HPDE6-E6E7 (cell line): ENCODE data around the gene TAS1R3.
A peak's percentile ranks its signal among the peaks of the same experiment; 100 is the strongest.

Experiments
- DNase-seq: peaks from one replicate; pipeline ENCODE4 v3.0.0; 2011; ENCODE audit warnings: missing footprints; ENCODE audit errors: extremely low spot score

TAS1R3 gene

DNA sequence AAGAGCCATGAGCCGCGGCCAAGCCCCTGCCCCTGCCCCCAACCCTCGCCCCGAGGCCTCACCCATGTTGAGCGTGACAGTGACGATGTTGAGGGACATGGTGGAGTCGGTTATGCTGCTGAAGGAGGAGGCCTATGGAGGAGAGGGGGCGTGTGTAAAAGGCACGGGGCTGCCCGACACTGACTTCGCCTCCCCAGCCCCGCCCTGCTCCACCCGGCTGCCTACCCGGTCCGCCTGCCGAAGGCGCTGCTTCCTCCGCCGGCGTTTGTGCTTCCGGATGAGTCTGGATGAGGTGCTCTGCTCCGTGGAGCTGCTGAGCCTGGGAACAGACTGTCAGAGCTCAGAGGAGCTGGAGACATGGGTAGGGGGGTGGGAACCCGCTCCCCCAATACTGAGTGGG, 9.1 kb downstream of the TAS1R3 start:
- no peak for DNase-seq

DNA sequence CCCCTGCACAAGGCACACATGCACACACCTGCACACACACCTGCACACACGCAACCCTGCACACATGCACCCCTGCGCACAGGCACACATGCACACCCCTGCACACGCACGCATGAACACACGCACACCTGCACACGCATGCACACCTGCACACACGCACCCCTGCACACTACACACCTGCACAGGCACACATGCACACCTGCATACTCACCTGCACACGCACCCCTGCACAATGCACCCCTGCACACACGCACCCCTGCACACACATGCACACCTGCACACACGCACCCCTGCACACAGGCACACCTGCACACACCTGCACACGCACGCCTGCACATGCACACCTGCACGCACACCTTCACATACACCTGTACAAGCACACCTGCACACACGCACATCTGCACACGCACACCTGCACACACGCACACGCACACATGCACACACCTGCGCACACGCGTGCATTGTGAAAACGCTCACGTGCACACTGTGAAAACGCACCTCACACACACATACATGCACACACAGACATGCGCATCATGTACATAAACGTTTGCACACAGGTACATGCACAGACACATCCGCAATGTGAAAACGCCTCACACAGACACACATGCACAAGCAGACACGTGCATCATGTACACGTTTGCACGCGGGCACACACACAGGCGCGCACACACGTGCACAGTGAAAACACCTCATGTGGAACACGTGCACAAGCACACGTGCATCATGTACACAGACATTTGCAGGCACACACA, 9.9 kb downstream of the TAS1R3 start:
- no peak for DNase-seq

DNA sequence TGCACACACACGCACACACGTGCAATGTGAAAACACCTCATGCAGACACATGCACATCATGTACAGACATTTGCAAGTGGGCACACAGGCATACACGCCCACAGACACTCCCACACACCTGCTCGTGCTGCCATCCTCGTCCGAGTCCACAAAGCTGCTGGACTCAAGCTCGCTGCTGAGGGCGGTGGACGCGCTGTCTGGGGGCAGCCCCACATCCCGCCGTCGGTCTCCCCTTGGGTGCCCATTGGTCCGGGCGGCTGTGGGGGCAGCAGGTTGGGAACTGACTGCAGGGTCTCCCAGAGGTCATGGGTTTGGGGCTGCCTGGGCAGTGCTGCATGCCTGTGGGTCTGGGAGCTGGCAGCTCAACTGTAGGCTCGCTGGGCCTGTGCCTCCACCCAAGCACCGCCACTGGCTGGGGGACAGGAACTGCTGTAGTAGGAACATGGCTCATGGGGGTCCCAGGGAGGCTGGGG, 10.5 kb downstream of the TAS1R3 start:
- no peak for DNase-seq

DNA sequence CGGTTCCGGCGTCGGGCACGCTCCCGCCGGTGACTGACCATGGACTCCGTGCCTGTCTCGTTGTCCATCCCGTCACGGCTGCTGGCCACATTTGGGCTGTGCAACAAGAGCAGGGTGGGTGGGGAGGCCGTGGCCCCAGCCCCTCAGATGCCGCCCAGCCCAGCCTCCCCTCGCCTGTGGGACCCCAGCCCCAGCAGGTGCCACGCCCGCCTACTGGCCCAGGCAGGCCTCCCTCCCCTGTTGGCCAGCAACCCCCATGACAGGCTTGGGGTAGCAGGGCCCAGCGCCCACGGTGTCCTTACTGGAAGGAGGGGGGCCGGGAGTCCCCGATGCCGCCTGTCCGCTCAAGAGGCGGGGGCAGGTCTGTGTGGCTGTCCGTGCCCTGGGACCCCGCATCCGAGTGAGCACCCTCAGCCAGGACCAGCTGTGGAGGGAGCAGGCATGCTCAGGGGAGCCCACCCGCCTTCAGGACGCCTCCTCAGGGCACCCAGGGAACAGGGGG, 11.0 kb downstream of the TAS1R3 start:
- DNase-seq: no peak

DNA sequence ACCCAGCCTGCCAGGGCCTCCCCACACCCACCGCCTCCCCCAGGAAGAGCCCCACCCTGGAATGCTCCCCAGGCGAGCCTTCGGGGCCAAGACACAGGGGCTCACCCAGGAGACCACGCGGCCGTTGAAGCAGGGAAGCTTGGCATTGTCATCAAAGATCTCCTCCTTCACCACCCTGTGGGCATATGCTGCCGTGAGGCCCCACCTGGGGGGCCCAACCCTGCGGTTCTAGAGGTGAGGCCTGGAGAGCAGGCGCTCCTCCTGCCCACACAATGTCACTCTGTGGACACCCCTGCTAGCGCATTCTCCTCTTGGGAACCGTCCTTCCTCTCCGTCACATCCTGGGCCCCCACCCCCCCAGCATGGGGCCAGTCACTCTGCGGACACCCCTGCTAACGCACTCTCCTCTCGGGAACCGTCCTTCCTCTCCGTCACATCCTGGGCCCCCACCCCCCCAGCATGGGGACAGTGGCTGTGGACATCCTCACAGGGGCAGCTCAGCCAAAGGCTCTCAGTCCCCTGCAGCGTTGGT, 11.6 kb downstream of the TAS1R3 start:
- DNase-seq: no peak

DNA sequence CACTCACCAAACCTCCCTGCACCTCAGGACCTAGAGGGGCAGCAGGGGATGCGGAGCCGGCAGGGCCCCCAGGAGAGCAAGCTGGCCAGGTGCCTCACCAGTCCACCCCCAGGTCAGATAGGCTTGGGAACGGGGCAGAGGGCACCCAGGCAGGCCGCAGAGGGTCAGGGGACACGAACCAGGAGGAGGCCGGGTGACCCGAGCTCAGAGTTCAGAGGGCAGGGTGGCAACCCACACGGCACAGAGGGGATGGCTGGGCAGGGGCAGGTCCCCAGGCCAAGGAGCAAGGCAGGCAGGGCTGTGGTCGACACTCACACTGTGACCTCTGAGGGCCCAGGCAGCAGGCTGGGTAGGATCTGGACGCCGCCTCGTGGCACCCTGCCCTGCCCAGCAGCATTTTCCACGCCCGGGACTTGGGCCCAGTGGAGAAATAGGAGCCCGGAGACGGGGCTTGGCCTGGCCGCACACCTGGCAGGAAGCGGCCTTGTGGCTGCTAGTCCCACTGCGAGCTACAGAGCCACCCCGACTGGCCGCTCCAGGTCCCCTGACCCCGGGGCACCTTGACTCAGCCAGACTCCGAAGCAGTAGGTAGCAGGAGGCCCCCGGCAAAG, 12.8 kb downstream of the TAS1R3 start:
- no peak for DNase-seq

DNA sequence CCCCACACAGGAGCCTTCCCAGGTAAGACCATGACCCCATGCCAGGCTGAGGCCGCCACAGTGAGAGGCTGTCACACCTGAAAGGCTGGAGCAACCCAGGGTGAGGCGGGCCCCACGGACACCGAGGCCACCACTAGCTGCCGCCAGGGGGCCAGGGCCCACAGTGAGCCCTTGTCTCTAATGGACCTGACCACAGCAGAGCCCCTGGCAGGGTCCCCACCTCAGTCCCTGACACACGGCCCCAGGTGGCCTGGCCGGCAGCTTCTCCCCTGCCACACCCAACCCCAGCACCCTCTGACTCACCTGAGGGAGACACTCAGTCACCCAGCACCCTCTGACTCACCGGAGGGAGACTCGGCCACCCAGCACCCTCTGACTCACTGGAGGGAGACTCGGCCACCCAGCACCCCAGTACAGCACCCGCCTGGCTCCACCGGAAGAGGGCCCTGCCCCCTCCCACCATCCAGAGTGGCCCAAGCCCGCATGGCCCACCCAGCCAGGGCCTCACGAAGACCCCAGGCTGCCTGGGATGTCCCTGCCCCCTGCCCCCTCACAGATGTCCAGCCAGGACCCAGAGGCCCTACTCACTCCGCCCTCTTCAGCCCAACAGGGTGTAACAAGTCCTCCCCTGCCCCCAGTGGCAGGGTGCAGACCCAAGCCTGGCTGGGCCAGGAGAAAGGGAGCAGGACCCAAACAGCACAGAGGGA, 13.7 kb downstream of the TAS1R3 start:
- DNase-seq: peak; percentile 99

DNA sequence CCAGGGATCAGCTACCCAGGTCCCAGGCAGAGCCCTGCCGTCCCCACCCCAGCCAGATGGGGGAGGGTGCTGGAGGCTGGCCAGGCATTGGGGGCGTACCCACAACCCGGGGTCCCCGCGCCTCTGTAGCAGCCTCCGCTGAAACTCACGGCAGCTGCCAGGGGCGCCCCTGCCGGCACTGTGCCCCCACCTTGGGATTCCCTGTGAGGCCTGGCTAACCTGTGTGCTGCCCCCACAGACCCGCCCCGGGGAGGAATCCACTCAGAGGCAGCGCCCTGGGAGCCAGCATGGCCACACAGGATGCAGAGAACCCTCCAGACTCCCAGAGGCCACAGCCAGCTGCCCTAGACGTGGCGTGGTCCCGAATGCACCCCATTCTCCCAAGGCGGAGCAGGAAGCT, 14.3 kb downstream of the TAS1R3 start:
- no peak for DNase-seq

DNA sequence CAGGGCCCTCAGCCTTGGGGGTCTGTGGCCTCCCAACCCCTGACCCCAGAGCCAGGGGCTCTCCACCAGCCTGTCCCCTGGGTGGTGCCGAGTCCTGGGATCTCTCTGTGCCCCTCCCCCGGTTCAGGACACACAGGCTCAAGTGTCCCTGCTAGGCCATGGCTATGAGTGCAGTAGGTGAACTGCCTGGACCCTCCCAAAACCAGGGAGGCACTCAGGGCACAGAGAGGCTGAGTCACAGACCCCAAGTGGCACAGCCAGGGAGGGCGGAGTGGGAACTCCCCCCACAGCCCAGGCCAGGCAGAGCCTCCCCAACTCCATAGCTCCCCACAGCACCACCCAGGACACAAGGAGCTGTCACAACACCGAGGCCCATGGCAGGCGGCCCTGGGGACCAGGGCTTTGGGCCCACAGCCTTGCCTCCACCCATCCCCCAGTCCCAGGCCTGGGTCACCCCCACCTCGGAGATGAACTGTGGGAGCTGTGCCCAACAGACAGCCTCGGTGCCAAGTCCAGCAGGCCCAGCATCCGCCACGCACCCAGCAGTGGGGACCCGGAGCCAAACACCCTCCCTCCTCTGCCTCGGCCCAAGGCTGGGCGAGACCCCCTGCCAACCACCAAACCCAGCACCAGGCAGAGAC, 14.9 kb downstream of the TAS1R3 start:
- no peak for DNase-seq

DNA sequence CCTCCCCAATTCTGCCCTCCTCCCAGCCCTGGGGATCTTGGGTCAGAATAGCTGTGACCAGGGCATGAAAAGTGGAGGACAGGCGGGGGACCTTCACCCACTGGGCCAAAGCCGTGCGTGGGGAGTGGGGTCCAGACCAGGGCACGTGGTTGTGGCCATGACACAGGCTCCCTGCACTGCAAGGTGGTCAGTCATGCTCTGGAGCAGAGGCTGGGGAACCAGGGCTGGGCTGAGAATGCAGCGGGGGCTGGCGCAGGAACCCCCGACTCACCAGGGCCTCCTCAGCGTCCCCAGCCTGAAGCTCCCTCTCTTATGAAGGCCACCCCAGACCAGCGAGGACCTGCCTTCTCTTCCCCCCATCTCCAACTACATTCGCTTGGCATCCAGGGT, 15.4 kb downstream of the TAS1R3 start:
- no peak for DNase-seq

DNA sequence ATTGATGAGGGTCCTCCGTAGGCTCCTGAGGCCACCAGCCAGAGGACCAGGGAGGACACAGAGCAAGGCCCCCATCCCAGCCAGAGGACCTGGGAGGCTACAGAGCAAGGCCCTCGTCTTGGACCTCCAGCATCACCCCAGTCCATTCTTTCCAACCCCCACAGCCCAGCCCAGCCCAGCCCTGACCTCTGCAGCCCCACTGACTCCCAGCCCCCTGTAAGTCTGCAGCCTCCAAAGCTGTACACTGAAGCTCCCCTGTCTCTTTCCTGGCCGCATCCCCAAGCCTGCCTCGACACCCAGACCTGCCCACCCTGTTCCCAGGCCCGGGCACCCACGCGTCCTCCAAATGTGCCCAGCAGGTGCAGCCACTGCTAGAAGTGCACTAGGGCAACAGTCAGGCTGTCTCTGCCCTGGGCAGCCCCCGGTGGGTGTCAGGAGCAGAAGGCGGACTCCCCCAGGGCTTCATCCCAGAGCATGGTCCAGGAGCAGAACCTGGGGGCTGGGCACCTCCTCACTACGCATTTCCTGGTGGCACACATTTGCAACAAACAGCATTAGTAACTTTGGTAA, 16.0 kb downstream of the TAS1R3 start:
- DNase-seq: no peak

DNA sequence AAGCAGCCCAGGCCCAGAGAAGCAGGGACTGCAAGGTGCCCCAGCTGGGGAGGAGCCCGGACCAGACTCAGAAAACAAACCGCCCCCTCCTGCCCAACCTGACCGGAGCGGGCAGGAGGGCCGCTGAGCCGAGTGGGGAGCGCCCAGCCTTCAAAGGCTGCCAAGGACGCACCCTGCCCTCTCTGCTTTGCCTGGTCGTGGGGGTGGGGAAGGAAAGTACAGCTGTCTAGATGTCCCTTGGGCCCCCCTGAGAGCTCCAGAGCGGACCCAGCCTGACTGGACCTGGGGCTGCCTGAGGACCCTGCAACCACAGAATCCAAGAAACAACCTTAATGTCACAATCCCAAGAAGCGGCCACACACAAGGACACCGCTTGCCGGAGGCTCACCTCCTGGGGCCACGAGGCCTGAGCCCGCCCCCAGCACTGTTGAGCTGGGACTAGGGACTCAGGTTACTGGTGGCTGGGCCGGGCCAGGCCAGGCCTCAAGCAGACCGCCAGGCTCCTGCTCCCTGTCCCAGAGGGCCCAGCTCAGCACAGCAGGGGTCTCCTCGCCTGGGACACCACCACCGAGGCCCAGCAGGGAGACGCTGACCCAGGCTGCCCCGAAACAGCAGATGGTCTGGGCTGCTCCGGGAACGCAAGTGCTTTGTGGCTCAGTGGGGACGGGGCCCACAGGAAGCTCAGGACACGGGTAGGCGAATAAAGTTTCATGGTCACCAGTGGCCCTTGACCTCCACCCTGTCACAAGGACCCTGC, 16.8 kb downstream of the TAS1R3 start:
- no peak for DNase-seq

DNA sequence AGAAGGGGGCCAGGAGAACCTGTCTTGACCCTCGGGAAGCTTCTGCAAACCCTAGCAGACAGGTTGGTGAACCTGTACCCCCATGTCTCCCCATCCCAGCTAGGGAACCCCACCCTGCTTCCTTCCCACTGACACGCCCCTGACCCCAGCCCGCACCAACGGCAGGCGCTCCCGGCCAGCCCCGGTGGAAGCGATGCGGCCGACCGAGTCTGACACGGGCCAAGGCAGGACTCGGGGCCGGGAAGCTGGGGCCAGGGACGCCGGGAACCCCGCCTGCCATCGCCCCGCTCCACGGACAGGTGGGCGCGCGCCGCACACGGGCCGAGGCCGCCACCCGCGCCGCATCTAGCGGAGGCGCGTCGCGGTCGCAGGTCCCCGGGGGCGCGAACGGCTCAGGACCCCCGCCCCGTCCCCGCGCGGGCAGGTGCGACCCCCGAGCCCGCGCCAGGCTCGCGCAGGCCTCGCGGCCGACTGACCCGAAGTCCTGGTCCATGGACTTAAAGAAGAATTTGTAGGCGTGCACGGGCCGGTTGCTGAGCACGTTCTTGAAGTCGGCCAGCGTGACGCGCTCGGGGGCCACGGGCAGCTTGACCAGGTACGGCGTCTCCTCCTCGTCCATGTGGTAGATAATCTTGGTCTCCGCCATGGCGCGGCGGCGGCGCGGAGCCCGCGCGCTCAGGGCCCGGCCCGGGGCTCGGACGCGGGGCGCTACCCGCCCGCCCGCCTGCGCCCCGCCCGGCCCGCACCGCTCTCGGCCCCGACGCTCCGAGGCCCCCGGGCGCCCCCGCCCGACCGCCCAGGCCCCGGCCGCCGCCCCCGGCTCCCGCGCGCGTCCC, 17.6 kb downstream of the TAS1R3 start:
- no peak for DNase-seq

DNA sequence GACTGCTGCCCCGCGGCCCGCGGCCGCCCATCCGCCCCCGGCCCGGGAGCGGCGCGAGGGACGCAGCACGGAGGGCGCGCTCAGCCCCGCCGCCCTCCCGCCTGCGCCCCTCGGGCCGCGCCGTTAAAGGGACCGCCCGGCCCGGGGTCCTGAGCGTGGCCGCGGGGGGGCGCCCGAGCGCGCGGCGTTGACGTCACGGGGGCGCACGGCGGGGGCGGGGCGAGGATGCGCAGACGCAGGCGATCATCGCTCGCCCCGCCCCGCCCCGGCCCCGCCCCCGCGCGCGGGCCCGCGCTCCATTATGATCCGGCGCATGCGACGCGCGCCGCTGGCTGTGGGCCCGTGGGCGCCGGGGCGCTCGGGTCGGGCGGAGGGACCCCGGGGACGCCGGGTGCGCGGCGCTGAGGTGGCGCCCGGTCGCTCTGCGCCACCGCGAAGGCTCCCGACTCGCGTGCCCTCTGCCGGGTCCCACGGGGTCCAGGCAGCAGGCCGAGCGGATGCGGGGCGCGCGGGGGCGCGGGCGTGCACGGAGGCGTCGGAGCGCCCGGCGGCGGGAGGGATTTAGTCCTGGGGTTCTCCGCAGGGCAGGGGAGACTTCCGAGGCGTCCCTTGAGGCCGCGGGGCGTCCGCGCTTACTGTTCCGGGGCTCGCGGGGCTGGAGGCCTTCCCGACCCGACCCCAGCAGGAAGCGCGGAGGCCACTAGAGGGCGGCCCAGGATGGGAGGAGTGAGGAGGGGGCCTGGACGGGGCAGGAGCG, 18.4 kb downstream of the TAS1R3 start, which contains the start of gene DVL1:
Gene DVL1, minus strand, starts transcription at position 163 of the 757 bp plus-strand sequence. CDS start 353 bp downstream, outside the sequence.
- DNase-seq: no peak

DNA sequence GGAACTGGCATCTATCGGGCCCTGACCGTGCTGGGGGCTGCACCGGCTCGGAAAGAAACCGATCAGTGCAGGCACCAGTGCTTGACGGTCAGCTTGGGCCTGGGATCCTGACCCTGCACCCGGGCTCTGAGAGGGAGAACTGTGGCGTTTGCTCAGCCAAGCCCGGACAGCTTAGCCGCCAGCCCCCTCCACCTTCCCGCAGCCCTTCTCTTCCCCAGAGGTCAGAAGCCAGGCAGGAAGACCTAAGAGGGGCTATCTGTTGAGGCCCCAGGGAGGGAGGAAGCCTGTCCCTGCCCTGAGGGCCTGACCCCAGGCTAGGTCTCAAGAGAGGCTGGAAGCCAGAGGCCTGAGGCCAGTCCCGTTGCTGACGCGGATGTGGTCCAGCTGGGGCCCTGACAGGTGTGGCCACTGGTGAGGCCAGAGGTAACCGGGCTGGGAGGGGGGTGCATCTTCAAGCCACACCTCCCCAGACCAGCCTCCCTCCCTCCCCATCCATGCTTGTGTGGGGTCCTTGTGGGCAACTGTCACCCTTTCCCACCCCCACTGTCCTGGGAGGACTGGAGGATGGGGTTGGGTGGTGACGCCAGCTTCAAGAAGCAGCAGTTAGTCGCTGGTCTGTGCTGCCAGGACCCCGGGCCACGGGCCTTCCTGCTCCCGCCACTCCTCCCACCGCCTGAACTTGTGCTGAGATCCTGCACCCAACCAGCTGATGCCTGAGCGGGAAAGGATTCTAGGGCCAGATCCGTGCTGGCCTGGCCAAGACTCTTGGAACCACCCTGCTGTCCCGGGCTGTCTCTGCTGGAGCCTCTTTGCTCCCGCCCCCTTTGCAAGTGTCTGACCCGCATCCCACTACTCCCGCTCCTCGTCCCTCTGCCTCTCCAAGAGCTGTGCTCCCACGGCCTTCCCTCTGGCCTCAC, 20.7 kb downstream of the TAS1R3 start:
- no peak for DNase-seq

DNA sequence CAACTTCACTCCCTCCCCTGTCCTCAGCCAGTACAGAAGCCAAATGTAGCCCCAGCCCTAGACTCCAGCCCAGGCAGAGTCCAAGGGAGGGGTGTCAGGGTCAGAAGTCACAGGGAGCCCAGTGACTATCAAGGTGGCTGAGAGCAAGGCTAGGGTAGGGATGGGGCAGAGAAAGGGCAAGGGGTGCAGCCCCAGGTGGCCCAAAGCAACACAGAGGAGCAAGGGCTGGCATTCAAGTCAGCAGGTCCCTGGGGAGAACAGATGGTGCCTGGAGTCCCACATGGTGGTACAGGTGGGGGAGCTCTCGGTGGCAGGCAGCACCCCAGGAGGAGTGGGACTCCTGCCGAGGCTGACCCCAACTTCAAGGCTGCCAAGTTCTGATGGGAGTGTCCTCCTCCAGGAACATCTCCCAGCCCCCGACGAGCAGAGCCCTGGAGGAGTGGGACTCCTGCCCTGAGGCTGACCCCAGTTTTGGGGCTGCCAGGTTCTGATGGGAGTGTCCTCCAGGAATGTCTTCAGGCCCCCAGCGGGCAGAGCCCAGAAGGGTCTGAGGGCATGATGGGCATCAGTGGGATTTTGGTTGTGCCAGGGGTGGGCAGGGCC, 21.8 kb downstream of the TAS1R3 start:
- no peak for DNase-seq

DNA sequence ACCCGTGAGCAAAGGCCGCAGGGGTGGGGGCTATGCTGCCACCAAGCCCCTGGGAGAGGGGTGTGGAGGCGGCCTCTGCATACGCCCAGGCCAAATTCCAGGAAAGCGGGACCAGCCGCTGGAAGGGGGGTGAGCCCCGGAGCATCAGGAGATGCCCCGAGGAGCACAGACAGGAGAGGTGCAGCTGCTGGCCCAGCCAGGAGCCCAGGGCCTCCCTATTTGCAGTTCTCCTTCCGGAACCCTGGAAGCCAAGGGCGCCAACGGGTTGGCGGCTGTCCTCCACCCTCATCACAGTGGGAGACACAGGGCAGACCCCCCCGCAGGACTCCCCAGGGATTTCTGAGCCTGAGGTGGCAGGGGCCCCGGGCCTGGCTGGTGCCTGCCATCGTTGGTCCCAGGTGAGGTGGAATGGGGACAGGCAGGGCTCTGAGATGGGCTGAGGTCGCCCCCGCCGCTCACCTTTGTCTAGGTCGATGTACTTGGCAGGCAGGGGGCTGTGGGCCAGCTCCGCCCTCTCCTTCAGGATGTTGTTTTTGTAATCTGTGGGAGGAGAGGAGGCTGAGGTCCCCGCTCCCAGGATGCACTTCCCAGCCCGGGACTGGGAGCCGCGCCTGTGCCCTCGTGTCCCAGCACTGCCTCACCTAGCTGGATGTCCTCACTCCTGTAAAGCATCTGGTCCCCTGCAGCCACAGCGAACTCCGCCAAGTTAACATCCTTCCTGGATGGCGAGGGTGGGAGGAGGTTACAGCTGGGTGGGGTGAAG, 22.5 kb downstream of the TAS1R3 start:
- DNase-seq: no peak
